NCI-H510A treated with DMSO at 0.1 percent for 48 hours (cell line): ENCODE data around the gene MIF.
A peak's percentile ranks its signal among the peaks of the same experiment; 100 is the strongest.
"Not testable (repeated sequence)": the region's sequence is repeated elsewhere in the genome, so short reads cannot be mapped to it uniquely, and the experiment has no call there.

Experiments used
- DNase-seq: peaks from one replicate; lab custom pipeline; 2025; lab: John Stamatoyannopoulos, UW

Gene MIF

DNA sequence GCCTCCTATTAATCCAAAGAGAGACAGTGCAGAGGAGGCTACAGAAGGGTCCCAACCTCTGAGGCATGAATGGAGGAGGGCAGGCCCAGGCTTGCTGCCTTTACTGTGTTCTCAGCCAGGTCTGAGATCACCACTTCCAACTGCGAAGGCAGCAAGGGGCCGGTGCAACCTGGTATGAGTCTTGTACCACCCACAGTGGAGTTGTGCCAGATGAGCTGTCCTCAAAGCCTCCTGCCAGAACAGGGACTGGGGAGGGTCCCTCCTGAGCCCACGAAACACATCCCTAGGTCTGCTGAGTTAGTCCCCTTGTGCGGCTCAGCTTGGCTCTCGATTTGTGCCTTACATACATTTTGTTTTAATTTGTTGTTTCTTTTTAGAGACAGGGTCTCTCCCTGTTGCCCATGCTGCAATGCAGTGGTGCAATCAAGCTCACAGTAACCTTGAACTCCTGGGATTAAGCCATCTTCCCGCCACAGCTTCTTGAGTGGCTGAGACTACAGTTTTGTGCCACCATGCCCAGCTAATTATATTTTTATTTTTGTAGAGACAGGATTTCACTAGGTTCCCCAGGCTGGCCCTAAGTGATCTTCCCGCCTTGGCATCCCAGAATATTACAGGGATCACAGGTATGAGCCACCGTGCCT, 9.3 kb downstream of the MIF start:
- no peak for DNase-seq

DNA sequence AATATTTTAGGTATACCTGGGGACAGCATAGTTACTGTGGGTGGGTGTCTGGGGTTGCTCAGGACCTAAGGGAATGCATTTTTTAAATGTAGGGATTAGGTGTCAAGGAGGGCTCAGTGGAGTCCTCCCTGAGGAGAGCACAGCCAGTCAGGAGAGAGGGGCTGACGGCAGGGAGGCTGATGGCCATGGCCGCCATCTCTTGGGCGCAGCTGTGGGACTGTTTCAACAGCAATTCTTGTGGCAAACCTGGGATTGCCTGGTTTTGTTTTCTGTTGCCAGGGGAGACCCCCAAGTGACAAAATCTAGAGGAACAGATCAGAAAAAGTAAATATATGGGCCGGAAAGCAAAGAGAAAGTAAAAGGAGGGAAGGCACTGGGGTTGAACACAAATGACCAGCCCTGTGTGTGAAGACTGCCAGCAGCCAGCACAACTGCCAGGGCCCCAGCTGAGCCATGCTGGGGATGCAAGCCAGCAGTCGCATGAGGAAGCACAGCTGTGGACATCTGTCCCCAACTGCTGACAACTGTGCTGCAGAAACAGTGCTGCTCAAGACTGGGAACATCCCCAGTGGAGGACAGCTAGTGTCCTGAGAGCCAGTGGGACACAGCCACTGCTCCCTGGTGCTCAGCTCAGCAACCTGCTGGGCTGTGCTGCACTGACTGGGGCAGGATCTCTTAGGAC, 10.5 kb downstream of the MIF start:
- no peak for DNase-seq

DNA sequence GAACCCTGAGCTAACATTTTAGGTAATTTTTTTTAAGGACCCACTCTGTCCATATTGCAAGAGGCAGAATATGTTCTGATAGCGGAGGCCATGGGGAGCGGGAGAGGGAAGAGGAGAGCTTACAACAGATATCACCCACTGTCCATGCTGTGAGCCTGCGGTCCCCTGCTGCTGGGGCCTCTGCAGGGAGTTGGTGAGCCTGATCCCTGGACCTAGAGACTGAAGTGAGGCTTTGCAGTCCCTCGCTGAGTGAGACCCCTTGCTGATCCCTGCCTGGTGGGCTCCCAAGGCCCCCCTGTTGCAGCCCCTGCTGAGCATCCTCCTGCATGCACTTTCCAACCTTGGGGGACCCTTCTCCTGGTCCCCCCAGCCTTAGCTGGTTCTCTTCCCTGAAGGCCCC, 12.5 kb downstream of the MIF start:
- DNase-seq, result no peak

DNA sequence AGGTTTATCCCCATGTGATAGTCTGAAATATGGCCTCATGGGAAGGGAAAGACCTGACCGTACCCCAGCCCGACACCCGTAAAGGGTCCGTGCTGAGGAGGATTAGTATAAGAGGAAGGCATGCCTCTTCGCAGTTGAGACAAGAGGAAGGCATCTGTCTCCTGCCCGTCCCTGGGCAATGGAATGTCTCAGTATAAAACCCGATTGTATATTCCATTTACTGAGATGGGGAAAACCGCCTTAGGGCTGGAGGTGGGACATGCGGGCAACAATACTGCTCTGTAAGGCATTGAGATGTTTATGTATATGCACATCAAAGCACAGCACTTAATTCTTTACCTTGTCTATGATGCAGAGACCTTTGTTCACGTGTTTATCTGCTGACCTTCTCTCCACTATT, 13.2 kb downstream of the MIF start:
- DNase-seq, result not testable (repeated sequence)

DNA sequence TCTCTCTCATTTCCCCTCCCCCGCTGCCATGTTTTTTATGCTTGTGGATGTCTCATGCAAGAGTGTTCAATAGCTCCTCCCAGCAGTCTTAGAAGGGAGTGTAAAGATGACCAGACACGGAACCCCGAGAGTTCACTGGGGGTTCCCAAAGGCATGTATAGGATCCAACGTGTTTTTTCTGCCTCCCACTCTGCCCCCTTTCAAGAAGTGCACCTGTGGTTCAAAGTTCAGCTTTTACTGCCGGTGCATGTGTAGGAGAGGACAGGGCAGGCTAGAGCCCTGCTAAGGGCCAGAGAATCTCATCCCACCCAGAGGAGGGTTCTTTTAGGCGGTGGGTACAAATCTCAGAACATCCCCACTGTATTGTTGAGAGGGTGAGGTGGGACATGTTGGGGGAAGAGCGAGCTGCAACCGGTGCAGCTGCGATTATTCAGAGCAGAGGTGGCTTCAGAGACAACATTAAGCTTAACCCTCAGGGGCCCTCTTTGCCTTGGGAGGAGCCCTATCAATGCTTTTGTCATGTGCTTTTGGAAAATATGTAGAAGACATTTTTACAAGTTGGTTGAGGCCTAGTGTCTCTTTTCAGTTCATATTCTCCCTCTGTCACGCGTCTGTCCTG, 14.5 kb downstream of the MIF start:
- DNase-seq, result no peak

DNA sequence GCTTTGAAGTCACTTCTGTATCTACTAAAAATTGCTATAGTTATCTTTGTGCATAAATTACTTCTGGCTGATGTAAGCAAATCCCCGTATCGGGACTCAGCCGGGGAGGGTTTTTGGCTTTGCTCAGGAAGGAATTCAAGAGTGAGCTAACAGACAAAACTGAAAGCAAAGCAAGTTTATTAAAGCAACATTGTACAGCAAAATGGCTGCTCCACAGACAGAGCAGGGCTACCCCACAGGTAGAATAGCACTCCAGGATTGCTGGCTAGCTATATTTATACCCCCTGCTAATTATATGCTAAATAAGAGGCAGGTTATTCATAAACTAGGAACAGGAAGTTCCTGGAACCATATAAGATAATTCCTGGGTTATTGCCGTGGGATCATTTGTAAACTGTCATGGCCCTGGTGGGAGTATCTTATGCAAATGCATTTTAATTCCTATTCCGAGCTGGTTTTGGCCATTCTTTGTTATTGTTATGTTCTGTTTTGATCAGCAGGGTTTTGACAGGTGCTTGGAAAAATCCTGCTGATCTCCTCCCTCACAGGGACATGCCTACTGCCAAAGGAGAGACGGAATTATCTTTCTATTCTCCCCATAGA, 15.2 kb downstream of the MIF start:
- no peak for DNase-seq

DNA sequence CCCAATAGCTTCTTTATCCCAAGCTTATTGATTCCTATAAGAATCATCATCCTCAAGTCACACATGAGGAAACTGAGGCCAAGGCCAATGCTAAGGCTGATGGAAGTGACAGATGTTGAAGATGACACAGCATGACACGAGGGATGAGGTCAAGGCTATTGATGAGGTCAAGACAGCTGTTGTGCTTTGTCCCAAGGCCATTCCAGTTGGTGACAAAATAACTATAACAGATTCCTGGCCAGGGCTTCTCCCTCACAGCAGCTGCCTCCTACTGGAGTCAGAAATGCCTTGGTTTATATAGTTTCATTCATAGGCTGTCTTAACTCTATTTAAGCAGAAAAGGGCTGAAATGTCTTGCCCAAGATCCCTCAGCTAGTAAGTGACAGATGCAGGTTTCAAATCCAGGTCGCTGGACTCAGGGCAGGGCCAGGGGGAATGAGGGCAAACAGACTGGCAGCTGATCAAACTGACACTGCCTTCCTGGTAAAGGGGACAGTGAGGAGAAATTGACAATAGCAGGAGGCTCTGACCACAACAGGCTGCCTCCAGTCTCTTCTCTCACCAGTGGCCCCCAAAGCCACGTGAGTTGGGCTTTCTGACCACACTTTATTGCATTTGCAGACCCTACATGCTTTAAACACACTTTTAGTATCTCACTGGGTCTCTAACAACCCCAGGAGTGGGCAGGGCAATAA, 16.5 kb downstream of the MIF start:
- DNase-seq, result no peak

DNA sequence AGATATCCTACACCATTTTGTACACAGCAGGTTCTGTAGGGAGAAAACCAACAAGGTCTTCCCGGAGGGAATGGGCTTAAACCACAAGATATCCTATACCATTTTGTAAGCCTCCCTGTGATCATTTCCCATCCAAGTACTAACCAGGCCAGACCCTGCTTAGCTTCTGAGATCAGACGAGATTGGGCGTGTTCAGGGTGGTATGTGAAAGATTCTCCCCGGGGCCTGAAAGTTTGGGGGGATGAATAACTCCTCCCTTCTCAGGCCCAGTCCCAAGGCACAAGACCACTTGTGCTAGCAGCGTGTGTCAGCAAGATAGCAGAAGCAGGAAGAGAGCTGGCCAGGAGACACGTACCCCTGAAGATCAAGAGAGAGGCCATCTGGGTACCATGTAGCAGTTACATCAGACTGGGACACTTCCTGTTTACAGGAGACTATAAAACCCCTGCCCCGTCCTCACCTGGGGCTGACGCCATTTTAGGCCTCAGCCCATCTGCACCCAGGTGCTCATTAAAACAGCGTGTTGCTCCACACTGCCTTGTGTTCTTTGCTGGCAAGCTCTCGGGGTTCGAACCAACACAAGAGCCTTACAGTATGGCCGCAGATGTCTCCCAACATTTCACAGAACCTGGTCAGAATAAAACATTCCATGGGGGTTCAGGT, 17.3 kb downstream of the MIF start:
- DNase-seq, result no peak

DNA sequence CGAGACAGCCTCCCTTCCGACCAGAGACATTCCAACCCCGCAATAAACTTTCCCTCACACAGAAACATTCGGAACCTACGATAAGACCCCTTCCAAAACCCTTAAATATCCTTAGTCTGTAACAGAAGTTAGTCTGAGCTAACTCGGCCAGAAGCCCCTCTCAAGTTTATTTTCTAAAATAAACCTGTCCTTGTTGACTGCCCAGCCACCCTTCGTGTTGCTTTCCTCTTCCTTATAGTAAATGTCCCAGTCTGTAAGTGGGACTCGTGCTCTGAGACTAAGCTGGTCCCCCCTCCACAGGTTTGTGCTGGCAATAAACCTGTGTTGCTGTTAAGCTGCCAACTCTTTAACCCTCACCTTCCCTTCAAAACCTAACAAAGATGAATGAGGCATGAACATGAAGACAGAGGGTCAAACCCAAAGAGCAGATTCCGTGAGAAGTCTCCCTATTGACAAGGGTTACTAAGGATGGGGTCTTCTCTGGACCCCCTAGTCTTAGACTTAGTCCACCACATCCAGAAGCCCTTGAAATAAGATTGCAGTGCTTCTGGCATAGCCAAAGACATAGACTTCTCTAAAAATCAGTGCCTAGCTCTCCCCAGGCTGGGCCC, 18.2 kb downstream of the MIF start:
- no peak for DNase-seq

DNA sequence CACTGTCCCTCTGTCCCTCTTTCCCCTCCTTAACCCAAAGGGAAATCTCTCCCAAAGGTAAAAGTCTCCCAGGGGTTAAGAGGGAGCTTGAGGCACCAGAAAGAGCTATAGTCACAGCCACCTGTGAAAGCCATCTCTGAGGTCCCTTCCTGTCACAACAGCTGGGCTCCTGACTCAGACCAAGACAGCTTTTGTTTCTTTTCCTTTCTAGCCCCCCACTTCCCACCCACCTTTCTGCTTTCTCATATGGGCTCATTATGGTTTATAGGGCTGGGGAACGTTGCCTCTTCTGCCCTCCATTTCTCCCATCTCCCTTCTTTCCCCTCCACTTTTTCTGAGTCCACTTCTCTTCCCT, 19.1 kb downstream of the MIF start:
- no peak for DNase-seq

DNA sequence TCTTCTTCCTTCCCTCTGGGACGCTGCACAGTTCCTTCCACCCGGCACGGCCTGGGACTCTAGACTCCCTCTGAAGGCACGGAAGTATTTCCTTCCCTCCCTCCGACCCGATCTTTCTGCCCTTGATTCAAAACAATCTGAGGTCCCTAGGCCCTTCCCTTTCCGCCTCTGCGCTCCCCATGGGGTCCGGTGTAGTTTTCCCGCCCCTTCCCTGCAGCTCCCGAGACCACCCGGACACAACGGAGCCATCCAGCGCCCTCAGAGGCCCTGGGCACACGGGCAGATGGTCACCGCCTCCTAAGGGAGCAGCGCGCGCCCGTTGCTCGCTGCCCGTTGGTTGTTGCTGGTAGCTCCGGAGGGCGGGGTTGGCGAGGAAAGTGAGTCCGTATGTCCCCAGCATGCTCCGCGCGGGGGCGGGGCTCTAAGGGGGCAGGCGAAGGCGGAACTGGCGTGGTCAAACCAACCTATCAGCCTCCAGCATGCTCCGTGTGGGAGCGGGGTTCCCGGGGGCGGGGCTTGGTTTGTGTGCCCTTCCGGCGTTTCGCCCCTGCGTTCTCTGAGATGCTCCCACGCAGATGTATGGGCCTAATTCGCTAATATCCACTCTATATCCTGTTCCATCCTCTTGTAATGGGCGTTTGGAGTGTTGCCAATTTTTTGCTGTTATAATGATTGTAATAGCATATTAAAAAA, 19.6 kb downstream of the MIF start:
- peak; percentile 85 for DNase-seq

DNA sequence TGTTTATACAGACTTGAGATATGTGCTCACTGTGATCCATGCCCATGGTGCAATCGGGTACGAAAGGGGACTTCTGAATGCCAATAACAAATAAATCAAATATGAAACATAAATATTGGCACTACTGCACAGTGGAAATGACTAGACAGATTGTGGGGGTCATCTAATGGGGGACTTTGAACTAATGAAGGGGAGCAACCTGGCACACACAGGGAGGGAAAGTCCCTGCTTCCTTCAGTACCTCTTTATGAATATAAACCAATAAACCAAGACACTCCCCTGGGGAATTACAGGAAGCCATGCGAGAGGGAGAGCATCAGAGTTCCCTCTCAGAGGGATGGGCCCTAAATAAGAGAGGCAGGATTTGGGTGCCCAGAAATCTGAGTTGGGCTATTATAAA, 21.1 kb downstream of the MIF start:
- DNase-seq, result no peak

DNA sequence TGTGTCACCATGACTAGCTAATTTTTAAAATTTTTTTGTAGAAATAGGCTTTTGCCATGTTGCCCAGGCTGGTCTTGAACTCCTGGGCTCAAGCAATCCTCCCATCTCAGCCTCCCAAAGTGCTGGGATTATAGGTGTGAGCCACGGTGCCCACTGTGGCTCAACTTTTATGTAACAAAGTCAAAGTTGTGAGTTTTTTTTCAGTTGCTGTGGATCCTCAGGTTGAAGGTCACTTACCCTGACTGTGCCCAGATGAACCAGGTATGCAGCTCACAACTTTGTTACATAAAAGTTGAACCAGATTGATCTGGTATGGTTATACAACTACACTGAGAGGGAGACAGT, 26.1 kb downstream of the MIF start:
- not testable (repeated sequence) for DNase-seq

DNA sequence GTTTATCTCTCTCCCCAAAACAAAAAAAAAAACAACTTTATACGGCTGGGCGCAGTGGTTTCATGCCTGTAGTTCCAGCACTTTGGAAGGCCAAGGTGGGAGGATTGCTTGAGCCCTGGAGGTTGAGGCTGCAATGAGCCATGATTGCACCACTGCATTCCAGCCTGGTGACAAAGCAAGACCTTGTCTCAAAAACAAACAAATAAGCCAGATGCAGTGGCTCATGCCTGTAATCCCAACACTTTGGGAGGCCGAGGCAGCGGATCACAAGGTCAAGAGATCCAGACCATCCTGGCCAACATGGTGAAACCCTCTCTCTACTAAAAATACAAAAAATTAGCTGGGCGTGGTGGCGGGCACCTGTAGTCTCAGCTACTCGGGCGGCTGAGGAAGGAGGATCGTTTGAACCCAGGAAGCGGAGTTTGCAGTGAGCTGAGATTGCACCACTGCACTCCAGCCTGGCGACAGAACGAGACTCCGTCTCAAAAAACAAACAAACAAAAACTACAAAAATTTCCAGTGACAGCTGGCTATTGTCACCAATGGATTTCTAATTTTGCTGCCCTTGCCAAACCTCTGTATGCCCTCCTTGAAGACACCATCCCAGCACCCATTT, 27.5 kb downstream of the MIF start:
- not testable (repeated sequence) for DNase-seq

DNA sequence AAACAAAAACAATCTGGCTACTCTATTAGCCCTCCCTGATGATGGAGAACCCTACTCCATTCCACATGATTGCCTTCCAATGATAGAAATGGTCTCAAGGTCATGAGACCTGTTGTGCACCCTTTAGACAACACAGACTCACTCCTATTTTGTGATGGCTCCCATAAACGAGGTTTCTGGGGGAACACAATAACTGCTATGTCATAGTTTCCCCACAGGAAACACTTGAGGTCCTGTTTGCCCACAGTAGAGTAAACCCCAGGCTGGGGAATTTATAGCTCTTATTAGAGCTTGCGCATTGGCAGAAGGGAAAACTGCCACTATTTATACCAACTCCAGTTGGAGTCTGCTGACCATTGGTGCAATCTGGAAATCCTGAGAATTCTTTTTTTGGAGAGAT, 28.7 kb downstream of the MIF start:
- no peak for DNase-seq

DNA sequence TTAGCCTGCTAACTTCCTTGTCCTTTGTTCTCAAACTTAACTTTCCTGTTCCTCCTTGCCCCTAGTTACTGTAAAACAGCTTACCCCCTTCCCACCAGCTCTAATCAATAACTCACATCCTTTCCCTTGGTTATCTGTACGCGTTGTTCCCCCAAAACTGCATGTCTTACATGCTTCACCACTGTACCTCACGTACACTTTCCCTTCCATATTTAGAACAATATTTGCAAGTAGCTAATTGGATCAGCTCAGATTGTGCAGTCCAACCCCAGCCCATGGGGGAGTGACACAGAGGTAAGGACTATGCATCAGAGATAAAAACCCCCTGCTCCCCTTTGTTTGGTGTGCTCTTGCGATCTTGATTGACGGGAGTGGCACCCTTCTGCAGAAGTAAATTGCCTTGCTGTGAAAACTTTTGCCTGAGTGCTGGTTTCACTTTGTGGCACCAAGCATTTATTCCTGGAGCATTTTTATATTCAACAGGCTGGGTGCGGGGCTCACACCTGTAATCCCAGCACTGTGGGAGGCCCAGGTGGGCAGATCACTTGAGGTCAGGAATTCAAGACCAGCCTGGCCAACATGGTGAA, 30.9 kb downstream of the MIF start:
- DNase-seq, result no peak

DNA sequence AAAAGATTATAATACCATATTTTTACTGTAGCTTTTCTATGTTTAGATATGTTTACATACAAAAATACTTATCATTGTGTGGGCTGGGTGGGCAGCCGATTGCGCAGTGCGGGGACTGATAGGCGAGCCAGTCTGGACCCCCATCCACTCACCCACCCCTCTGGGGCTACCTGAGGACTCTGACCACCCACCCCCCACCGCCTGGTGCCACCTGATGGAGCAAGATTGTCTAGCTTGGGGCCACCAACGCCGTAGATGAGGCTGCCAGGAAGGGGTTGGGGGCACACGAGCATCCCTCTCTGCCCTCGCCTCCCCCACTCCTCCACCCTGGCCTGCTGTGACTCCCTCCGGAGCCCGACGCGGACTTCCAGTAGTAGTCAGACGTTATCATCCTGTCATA, 32.4 kb downstream of the MIF start:
- DNase-seq, result no peak

DNA sequence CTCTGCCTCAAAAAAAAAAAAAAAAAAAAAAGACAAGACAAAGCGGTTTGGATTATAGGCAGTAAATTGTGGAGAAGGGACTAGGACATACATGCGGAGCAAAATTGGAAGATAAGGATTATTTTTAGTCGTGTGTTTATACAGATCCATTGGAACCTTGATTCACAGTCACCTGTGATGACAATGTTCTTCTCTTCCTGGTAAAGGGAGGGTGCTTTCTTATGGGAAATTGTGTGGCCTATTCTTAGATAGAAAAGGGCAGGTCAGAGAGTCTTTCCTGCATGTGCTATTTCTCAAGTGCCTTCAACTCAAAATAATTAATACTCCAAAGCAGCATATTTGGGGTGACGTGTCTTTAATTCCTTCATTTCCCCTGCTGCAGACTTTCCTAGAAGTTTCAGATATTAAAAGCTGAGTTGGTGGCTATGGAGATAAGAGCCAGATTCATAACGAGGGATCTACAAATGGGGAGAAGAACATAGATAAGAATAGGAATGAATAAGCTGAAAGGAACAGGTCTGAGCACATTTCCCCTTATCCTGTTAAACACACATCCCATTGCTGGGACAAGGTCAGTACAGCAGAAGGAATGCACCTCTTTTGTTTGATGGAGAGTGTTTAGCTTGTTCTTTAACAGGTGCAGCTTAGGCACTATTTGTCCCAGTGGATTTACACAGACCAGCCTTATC, 44.3 kb downstream of the MIF start:
- no peak for DNase-seq

DNA sequence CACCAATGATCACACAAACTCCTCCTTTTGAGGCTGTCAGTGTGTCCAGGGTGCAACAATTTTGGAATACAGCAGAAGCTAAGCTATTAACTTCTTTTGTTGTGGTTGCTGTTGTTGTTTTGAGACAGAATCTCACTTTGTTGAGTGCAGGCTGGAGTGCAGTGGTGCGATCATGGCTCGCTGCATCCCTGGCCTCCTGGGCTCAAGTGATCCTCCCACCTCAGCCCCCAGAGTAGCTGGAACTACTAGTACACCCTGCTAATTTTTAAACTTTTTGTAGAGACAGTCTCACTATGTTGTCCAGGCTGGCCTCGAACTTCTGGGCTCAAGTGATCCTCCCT, 44.8 kb downstream of the MIF start:
- DNase-seq, result no peak

DNA sequence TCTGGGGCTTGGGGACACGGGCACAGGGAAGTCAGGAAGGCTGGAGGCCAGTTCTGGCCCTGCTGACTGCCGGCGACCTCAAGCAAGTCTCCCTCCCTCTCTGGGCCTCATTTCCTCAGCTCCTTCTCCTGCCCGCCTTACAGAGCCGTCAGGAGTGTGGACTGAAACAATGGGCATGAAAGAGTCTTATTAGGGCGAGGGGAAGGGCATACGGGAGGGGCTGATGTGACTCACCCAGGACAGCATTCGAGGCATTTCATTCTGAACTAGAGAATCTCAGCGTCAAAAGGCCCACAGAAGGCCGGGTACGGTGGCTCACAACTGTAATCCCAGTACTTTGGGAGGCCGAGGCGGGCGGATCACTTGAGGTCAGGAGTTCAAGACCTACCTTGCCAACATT, 46.0 kb downstream of the MIF start:
- not testable (repeated sequence) for DNase-seq
